GM12878 (cell line): ENCODE data around the gene FGFBP3. TPM values are rescaled to one million over a fixed set of nuclear protein-coding genes. Genes with fewer than 3 reads are reported as not detected.

Experiments used
- ATF7 ChIP-seq: fragments of 450-650 bp; IDR thresholded peaks from 2 replicates; pipeline ENCODE4 v1.6.1; 2016; ENCODE audit warnings: low read depth, mild to moderate bottlenecking
- CHD4 ChIP-seq: fragments of 200-600 bp; sonication (generic); IDR thresholded peaks from 2 replicates; pipeline ENCODE4 v1.6.1; 2016; ENCODE audit warnings: mild to moderate bottlenecking
- CREM ChIP-seq: IDR thresholded peaks from 2 replicates; pipeline ENCODE4 v1.6.1; 2014; ENCODE audit warnings: antibody characterized with exemption, low read depth
- JUNB ChIP-seq: IDR thresholded peaks from 2 replicates; pipeline ENCODE4 v1.6.1; 2016; ENCODE audit warnings: antibody characterized with exemption, mild to moderate bottlenecking
- RAD51 ChIP-seq: fragments of 450-650 bp; IDR thresholded peaks from 2 replicates; pipeline ENCODE4 v1.6.1; 2016; ENCODE audit warnings: moderate library complexity, mild to moderate bottlenecking, inconsistent platforms
- TAF1 ChIP-seq: IDR thresholded peaks from 2 replicates; pipeline ENCODE4 v1.6.1; 2011; ENCODE audit warnings: mild to moderate bottlenecking, low read depth, low read length, borderline replicate concordance
- YY1 ChIP-seq: IDR thresholded peaks from 2 replicates; pipeline ENCODE4 v1.6.1; 2011; ENCODE audit warnings: low read depth, mild to moderate bottlenecking, low read length
- ZNF207 ChIP-seq: fragments of 450-650 bp; IDR thresholded peaks from 2 replicates; pipeline ENCODE4 v1.6.1; 2014; ENCODE audit warnings: antibody characterized with exemption, mild to moderate bottlenecking, borderline replicate concordance
- polyA plus RNA-seq, 11 experiments: library from polyadenylated mRNA; depleted of rRNA in 4 of 11; unstranded in 6 of 11; stranded (reverse) in 5 of 11; fragments of >200 nt; fragmentation: Nextera tagmentation in 4 of 11; fragmentation: Illumina TruSeq in 1 of 11; extraction: Ambion mirVana in 4 of 11; extraction: Trizol in 1 of 11; gene quantifications; 1 replicate in 1 of 11; 2 replicates in 10 of 11; pipeline versions ENCODE4 v1.2.1 to v1.2.3, GENCODE V29; 2011 to 2016; ENCODE audit warnings: inconsistent platforms in 2 of 11, missing spikeins in 2 of 11, low read depth in 1 of 11
- total RNA-seq, 4 experiments: library from RNA; depleted of rRNA in 3 of 4; stranded (reverse); fragments of >200 nt in 3 of 4; fragmentation: Illumina TruSeq in 1 of 4; extraction: Trizol in 1 of 4; gene quantifications; 2 replicates each; pipeline versions ENCODE4 v1.2.1 to v1.2.3, GENCODE V29; 2013 to 2021
- TF ChIP-seq, protein P1 (sequence below): fragments of 450-650 bp; formaldehyde crosslinking; IDR thresholded peaks from 2 replicates; pipeline ENCODE4 v1.4.0; 2020; ENCODE audit warnings: mild to moderate bottlenecking, moderate library complexity
- TF ChIP-seq, protein P2 (sequence below): fragments of 450-650 bp; formaldehyde crosslinking; IDR thresholded peaks from 2 replicates; pipeline ENCODE4 v1.4.0; 2022; ENCODE audit warnings: mild to moderate bottlenecking, moderate library complexity

Gene FGFBP3
- total and polyA plus RNA-seq, 10 of the 15 experiments (the other 5 are each of a cell fraction or from before 2014, with no cell fraction given): 0.08 to 1.0 (median 0.23) TPM

DNA sequence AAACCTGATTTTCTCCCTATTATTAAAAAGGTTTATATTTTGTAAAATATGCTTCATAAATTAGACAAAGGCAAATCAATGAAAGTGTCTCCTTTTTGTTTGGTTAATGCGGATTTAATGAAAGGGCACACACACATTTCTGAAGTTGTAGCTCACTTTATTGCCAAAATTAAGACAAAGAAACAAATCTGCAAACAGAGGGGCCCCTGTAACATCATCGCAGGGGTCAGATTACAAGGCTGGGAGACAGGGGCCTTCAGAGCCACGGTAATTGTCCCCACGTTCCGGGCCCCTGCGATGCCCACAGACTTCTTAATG is 22.4 kb downstream of the FGFBP3 start (continued):
- TF ChIP-seq CHD4 (no peak), ZNF207 (no peak), RAD51 (no peak), JUNB (no peak), ATF7 (no peak), CREM (no peak), YY1 (no peak), TAF1 (no peak)
- TF ChIP-seq, protein P1, sequence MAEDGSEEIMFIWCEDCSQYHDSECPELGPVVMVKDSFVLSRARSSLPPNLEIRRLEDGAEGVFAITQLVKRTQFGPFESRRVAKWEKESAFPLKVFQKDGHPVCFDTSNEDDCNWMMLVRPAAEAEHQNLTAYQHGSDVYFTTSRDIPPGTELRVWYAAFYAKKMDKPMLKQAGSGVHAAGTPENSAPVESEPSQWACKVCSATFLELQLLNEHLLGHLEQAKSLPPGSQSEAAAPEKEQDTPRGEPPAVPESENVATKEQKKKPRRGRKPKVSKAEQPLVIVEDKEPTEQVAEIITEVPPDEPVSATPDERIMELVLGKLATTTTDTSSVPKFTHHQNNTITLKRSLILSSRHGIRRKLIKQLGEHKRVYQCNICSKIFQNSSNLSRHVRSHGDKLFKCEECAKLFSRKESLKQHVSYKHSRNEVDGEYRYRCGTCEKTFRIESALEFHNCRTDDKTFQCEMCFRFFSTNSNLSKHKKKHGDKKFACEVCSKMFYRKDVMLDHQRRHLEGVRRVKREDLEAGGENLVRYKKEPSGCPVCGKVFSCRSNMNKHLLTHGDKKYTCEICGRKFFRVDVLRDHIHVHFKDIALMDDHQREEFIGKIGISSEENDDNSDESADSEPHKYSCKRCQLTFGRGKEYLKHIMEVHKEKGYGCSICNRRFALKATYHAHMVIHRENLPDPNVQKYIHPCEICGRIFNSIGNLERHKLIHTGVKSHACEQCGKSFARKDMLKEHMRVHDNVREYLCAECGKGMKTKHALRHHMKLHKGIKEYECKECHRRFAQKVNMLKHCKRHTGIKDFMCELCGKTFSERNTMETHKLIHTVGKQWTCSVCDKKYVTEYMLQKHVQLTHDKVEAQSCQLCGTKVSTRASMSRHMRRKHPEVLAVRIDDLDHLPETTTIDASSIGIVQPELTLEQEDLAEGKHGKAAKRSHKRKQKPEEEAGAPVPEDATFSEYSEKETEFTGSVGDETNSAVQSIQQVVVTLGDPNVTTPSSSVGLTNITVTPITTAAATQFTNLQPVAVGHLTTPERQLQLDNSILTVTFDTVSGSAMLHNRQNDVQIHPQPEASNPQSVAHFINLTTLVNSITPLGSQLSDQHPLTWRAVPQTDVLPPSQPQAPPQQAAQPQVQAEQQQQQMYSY (CRISPR knock-in tag): no peak
- TF ChIP-seq, protein P2, sequence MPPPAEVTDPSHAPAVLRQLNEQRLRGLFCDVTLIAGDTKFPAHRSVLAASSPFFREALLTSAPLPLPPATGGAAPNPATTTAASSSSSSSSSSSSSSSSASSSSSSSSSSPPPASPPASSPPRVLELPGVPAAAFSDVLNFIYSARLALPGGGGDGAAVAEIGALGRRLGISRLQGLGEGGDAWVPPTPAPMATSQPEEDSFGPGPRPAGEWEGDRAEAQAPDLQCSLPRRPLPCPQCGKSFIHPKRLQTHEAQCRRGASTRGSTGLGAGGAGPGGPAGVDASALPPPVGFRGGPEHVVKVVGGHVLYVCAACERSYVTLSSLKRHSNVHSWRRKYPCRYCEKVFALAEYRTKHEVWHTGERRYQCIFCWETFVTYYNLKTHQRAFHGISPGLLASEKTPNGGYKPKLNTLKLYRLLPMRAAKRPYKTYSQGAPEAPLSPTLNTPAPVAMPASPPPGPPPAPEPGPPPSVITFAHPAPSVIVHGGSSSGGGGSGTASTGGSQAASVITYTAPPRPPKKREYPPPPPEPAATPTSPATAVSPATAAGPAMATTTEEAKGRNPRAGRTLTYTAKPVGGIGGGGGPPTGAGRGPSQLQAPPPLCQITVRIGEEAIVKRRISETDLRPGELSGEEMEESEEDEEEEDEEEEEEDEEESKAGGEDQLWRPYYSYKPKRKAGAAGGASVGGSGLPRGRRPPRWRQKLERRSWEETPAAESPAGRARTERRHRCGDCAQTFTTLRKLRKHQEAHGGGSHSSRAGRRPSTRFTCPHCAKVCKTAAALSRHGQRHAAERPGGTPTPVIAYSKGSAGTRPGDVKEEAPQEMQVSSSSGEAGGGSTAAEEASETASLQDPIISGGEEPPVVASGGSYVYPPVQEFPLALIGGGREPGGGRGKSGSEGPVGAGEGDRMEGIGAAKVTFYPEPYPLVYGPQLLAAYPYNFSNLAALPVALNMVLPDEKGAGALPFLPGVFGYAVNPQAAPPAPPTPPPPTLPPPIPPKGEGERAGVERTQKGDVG (CRISPR knock-in tag): no peak
